Ovary (tissue), 3 donors: Measurements from ENCODE around the gene CORO6.

Experiments used
- EP300 ChIP-seq: sonication (generic); formaldehyde crosslinking; IDR thresholded peaks from one replicate; pipeline ENCODE4 v1.6.1; 2017; ENCODE audit warnings: antibody characterized with exemption
- TF ChIP-seq, protein P1 (sequence below), 3 donors: fragments of 450-650 bp in 2 of 3; fragments of 200-600 bp in 1 of 3; IDR thresholded peaks; one replicate each; pipeline versions ENCODE4 v1.5.1 to v1.8.0; 2016 to 2022; ENCODE audit warnings: antibody characterized with exemption in 3 of 3, mild to moderate bottlenecking in 1 of 3
- donor health status: DM: no; HTN: no; CAD: no.

DNA sequence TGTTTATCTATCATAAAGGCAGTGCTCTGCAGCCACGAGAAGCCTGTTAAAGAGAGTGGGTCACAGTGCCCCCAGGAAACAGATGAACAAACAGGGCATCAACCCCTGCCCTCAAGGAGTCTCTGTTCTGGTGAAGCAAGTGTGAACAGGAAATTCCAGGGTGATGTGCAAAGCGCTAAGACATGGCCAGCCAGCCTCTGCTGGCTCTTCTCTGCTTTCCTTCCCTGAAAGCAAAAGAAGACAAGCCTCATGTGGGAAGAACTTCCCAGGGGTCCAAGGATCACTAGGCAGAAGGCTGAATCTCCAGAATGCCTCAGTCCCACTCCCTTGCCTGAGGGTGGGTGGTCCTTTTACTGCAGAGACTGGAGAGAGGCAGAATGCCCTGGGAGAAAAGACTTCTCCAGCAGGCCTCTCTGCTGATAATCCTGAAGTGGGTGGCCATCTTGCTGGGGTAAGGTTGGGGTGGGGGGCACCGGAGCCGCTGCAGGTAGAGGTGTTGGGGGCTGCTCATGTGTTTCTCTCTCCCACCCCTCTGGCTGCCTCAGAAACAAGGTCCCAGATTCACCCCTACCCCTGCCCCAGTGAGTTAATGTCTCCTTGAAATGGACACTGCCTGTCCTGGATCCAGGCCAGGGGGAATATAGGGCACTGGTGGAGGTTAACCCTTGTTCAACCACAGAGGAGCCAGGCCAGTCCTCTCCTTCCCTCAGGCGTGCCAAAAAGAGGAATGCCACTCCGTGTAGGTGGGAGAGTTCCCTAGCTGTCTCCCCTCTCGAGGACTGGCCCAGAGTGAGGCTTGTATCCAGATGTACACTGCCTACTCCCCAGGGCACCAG is 27.4 kb downstream of the CORO6 start:
- TF ChIP-seq, protein P1, sequence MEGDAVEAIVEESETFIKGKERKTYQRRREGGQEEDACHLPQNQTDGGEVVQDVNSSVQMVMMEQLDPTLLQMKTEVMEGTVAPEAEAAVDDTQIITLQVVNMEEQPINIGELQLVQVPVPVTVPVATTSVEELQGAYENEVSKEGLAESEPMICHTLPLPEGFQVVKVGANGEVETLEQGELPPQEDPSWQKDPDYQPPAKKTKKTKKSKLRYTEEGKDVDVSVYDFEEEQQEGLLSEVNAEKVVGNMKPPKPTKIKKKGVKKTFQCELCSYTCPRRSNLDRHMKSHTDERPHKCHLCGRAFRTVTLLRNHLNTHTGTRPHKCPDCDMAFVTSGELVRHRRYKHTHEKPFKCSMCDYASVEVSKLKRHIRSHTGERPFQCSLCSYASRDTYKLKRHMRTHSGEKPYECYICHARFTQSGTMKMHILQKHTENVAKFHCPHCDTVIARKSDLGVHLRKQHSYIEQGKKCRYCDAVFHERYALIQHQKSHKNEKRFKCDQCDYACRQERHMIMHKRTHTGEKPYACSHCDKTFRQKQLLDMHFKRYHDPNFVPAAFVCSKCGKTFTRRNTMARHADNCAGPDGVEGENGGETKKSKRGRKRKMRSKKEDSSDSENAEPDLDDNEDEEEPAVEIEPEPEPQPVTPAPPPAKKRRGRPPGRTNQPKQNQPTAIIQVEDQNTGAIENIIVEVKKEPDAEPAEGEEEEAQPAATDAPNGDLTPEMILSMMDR (IDR thresholded peaks at IDR 0.05) = no peak
- TF ChIP-seq EP300 = no peak
